Measurements from ENCODE around the gene DOC2B. TPM values are rescaled to one million over a fixed set of nuclear protein-coding genes. Genes with fewer than 3 reads are reported as not detected.

Gene DOC2B
- total RNA-seq, 4 donors from 2014 or later: 3.6 to 8.5 (median 6.7) TPM

GRCh38 chr17:178292-179065, 3.0 kb downstream of the DOC2B start:
- intact Hi-C loops (cut with DNase I): no loop called here
- WGBS, 2 donors: 77 to 83% methylated on average over 11 of the region's 12 CpGs
- Histone ChIP-seq H3K4me3 (replicated peaks in 1 of 3) (no peak overlapping the region), H3K4me1 (peaks cover 0 to 14% of the 10 kb centered on the region in 2 donors), H3K27me3 (peaks cover 6% of the 10 kb centered on the region), H3K36me3 (no peaks in the 10 kb centered on the region), H3K9me3 (no peaks in the 10 kb centered on the region), H3K27ac (no peak overlapping the region)
- no peak for DNase-seq
- TF ChIP-seq POLR2A (IDR thresholded peaks at IDR 0.05) (no peak), CTCF (IDR thresholded peaks at IDR 0.05) (no peak)

- no peak for TF ChIP-seq POLR2A (IDR thresholded peaks at IDR 0.05)
- TF ChIP-seq CTCF (IDR thresholded peaks at IDR 0.05): no peak
- intact Hi-C loops (cut with DNase I): no loop called here
- no peak overlapping the region for H3K4me3 ChIP-seq (replicated peaks in 1 of 3)
- peaks cover 0 to 14% of the 10 kb centered on the region in 2 donors for H3K4me1 ChIP-seq
- DNase-seq: no peak
- no peaks in the 10 kb centered on the region for H3K9me3 ChIP-seq
- WGBS, 2 donors: 89 to 90% methylated on average over 3 to 6 of the region's 6 CpGs
- H3K27me3 ChIP-seq: peaks cover 6% of the 10 kb centered on the region
- H3K27ac ChIP-seq: no peak overlapping the region
- H3K36me3 ChIP-seq: no peaks in the 10 kb centered on the region
Observed at GRCh38 chr17:177762-178161, 3.7 kb downstream of the DOC2B start.

GRCh38 chr17:177155-177554, 4.3 kb downstream of the DOC2B start:
- Histone ChIP-seq H3K36me3 (no peaks in the 10 kb centered on the region), H3K27me3 (peaks cover 6% of the 10 kb centered on the region), H3K27ac (no peak overlapping the region), H3K9me3 (no peaks in the 10 kb centered on the region), H3K4me1 (peaks cover 0 to 14% of the 10 kb centered on the region in 2 donors), H3K4me3 (replicated peaks in 1 of 3) (no peak overlapping the region)
- no peak for TF ChIP-seq CTCF (IDR thresholded peaks at IDR 0.05)
- no peak for TF ChIP-seq POLR2A (IDR thresholded peaks at IDR 0.05)
- intact Hi-C loops (cut with DNase I): no loop called here
- no peak for DNase-seq
- 78 to 80% methylated on average over 3 of the region's 3 CpGs for WGBS, 2 donors

- Histone ChIP-seq H3K36me3 (no peaks in the 10 kb centered on the region), H3K4me3 (replicated peaks in 1 of 3) (no peak overlapping the region), H3K27ac (no peak overlapping the region), H3K9me3 (no peaks in the 10 kb centered on the region), H3K27me3 (no peaks in the 10 kb centered on the region), H3K4me1 (no peaks in the 10 kb centered on the region)
- intact Hi-C loops (cut with DNase I): no loop called here
- WGBS, 2 donors: 87% methylated on average over 10 of the region's 10 CpGs
- TF ChIP-seq CTCF (IDR thresholded peaks at IDR 0.05) (no peak), POLR2A (IDR thresholded peaks at IDR 0.05) (no peak)
- no peak for DNase-seq
Observed at GRCh38 chr17:173166-173911, 8.1 kb downstream of the DOC2B start.

GRCh38 chr17:172401-172800, 9.0 kb downstream of the DOC2B start:
- no peak for TF ChIP-seq CTCF (IDR thresholded peaks at IDR 0.05)
- no peak for TF ChIP-seq POLR2A (IDR thresholded peaks at IDR 0.05)
- no peaks in the 10 kb centered on the region for H3K27me3 ChIP-seq
- DNase-seq: no peak

More at GRCh38 chr17:172401-172800, 9.0 kb downstream of the DOC2B start:
- Histone ChIP-seq H3K4me3 (replicated peaks in 1 of 3) (no peak overlapping the region), H3K4me1 (no peaks in the 10 kb centered on the region), H3K9me3 (no peaks in the 10 kb centered on the region), H3K27ac (no peak overlapping the region), H3K36me3 (no peaks in the 10 kb centered on the region)
- intact Hi-C loops (cut with DNase I): no loop called here
- WGBS, 2 donors: 67 to 87% methylated on average over 3 to 5 of the region's 11 CpGs

Data from thyroid gland (tissue), 4 donors.